Esophagus muscularis mucosa (tissue), 4 donors: ENCODE data around the gene ERBB4.

Experiments
- EP300 ChIP-seq: sonication (generic); formaldehyde crosslinking; IDR thresholded peaks from one replicate; pipeline ENCODE4 v1.6.1; 2017; ENCODE audit warnings: antibody characterized with exemption
- POLR2AphosphoS5 ChIP-seq, 2 donors: sonication (generic); formaldehyde crosslinking; IDR thresholded peaks; one replicate each; pipeline ENCODE4 v1.6.1; 2017; ENCODE audit warnings: antibody characterized with exemption in 2 of 2
- TF ChIP-seq, protein P1 (sequence below), 3 experiments: fragments of 200-600 bp in 2 of 3; fragments of 450-650 bp in 1 of 3; sonication (generic) in 2 of 3; IDR thresholded peaks; one replicate each; pipeline ENCODE4 v1.5.1; 2017 to 2019; ENCODE audit warnings: antibody characterized with exemption in 3 of 3, mild to moderate bottlenecking in 2 of 3, moderate library complexity in 1 of 3

DNA sequence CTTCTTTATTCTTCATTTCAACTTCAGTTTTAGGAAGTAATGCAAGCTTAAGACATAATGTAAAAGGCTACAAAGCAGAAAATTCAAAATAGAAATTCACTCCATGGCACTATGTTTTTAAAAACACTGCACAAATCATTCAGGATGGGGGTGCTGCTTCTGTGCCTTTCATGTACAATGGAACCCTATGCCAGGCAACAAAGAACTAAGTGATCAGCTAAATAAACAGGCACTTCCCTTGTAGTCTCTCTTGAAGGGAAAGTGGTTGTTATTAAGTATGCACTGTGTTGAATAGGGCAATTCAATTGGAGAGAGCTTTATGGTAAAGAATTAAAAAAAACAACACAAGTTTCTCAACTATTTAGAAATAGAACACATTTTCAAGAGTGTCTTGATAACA is 10.9 kb upstream of the ERBB4 start:
- TF ChIP-seq, protein P1, sequence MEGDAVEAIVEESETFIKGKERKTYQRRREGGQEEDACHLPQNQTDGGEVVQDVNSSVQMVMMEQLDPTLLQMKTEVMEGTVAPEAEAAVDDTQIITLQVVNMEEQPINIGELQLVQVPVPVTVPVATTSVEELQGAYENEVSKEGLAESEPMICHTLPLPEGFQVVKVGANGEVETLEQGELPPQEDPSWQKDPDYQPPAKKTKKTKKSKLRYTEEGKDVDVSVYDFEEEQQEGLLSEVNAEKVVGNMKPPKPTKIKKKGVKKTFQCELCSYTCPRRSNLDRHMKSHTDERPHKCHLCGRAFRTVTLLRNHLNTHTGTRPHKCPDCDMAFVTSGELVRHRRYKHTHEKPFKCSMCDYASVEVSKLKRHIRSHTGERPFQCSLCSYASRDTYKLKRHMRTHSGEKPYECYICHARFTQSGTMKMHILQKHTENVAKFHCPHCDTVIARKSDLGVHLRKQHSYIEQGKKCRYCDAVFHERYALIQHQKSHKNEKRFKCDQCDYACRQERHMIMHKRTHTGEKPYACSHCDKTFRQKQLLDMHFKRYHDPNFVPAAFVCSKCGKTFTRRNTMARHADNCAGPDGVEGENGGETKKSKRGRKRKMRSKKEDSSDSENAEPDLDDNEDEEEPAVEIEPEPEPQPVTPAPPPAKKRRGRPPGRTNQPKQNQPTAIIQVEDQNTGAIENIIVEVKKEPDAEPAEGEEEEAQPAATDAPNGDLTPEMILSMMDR (IDR thresholded peaks at IDR 0.05): no peak
- TF ChIP-seq POLR2AphosphoS5 (IDR thresholded peaks at IDR 0.05): no peak
- no peak for TF ChIP-seq EP300
